Measurements from ENCODE around the gene ID3.

DNA sequence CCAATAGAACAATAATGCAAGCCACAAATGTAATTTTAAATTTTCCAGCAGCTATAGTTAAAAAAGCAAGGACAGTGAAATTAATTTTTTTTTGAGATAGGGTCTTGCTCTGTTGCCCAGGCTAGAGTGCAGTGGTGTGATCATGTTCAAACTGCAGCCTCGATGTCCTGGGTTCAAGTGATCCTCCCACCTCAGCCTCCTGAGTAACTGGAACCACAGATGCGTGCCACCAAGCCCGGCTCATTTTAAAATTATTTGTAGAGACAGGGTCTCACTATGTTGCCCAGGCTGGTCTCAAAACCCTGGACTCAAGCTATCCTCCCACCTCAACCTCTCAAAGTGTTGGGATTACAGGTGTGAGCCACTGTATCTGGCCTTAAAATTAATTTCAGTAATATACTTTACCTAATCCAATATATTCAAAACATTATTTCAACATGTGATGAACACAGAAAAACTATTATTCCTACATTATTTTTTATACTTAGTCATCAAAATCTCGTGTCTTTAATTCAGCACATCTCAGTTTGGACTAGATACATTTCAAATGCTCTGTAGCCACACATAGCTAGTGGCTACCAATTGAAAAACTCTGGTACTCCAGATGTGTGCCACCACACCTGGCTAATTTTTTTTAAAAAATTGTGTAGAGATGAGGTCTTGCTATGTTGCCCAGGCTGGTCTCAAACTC lies 10.8 kb upstream of the ID3 start:
- TF ChIP-seq ZNF274 (IDR thresholded peaks at IDR 0.05; ENCODE audit: low read depth, low read length) (no peak), SUZ12 (IDR thresholded peaks at IDR 0.05; ENCODE audit: extremely low read depth, insufficient read depth, insufficient read length) (no peak), YY1 (IDR thresholded peaks at IDR 0.05; ENCODE audit: insufficient read depth, insufficient read length) (no peak)
